NB4 (cell line): ENCODE results near the gene SHISAL1.

ENCODE experiments used
- CTCF ChIP-seq: IDR thresholded peaks from one replicate; pipeline ENCODE4 v1.5.1; 2012; ENCODE audit warnings: low read depth, low read length
- MYC ChIP-seq: IDR thresholded peaks from 2 replicates; pipeline ENCODE4 v1.6.1; 2011; ENCODE audit warnings: low read depth, low read length
- POLR2A ChIP-seq: IDR thresholded peaks from 2 replicates; pipeline ENCODE4 v1.6.1; 2011; ENCODE audit warnings: mild to moderate bottlenecking; ENCODE audit not compliant: insufficient read length; ENCODE audit errors: extremely low read depth

- TF ChIP-seq CTCF (no peak), MYC (no peak), POLR2A (no peak)
These were observed 19.7 kb downstream of the SHISAL1 start for GRCh38 chr22:44293034-44293433.
